Inflammatory macrophage (primary cell): ENCODE measurements around the gene MTCL1.

Experiments
- DNase-seq, 2 donors: peaks; one replicate each; pipeline ENCODE4 v3.0.0-alpha.2; 2020 to 2022

Gene MTCL1

DNA sequence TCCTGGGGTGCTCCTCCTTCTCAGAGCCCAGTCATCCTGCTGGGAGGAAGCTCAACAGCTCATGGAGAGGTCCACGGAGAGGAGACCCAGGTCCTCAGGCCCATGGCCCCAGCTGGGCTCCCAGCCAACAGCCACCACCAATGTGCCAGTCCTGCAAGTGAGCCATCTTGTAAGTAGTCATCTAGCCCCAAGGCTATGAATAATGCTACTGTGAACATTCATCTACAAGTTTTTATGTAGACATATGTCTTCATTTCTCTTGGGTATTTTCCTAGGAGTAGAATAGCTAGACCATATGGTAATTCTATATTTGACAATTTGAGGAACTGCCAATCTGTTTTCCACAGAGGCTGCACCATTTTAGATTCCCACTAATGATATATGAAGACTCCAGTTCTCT is 166.1 kb downstream of the MTCL1 start:
- no peak for DNase-seq

DNA sequence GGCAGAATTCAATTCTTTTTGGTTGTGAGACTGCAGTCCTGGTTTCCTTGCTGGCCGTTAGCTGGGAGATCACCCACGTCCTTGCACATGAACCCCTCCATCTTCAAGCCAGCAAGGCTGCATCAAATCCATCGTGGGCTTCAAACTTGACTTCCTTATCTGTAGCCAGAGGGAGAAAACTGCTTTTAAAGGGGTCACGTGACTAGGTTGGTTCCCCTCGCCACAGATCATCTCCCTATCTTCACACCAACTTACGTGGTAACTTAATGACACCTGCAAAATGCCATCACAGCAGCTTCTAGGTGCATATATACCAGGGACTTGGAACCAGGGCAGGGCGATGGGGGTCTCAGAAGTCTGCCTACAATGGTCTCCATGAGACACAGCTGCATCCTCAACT is 169.5 kb downstream of the MTCL1 start:
- DNase-seq, result no peak

DNA sequence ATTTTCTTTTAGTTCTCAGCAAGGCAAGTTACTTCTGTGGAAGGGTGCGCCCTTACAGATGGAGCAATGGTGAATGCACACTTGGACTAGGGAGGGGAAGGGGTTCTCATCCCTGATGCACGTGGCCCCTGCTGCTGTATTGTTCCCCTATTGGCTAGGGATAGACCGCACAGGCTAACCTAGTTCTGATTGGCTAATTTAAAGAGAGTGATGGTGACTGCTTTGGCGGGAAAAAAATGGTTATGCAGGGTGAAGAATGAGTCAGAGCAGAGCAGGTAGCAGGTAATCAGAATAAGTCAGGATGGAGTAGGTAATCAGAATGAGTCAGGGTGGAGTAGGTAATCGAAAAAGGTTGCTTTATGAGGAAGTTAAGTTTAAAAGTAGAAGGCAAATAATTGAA is 171.5 kb downstream of the MTCL1 start:
- no peak for DNase-seq

DNA sequence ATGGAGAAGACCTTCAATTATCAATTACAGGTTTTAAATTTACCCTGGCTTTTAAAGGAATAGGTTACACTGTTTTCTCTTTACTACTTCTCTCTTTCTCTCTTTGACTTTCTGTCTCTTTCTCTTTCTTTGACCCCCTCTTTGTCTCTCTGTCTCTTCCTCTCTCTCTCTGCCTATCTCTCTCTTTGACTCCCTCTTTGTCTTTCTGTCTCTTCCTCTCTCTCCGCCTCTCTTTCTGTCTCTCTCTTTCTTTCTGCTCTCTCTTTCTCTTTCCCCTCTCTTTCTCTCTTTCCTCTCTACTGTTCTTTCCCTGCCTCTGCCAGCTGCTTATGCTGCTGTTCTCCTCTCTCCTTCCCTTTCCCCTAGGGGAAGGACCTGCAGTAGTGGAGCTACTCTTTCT is 175.7 kb downstream of the MTCL1 start:
- DNase-seq, result no peak
